ENCODE measurements around the gene TUT7. TPM values are rescaled to one million over a fixed set of nuclear protein-coding genes. Genes with fewer than 3 reads are reported as not detected.
"Not testable (repeated sequence)": the region's sequence is repeated elsewhere in the genome, so short reads cannot be mapped to it uniquely, and the experiment has no call there.

Gene TUT7
- total RNA-seq, 1 experiment from 2014 or later, result 21.3 TPM

GRCh38 chr9:86350006-86350760 lies 4.0 kb downstream of the TUT7 start:
- no peak for DNase-seq (ENCODE audit: low read depth)

GRCh38 chr9:86349271-86349670 lies 4.9 kb downstream of the TUT7 start:
- DNase-seq (ENCODE audit: low read depth), result peak; percentile 33

- DNase-seq (ENCODE audit: low read depth), result no peak
Measured at GRCh38 chr9:86347991-86348390, 6.2 kb downstream of the TUT7 start.

- DNase-seq (ENCODE audit: low read depth), result no peak
Measured at GRCh38 chr9:86344818-86345217, 9.4 kb downstream of the TUT7 start.

- no peak for DNase-seq (ENCODE audit: low read depth)
Measured at GRCh38 chr9:86342269-86342668, 11.9 kb downstream of the TUT7 start.

- peak; percentile 17 for DNase-seq (ENCODE audit: low read depth)
Measured at GRCh38 chr9:86341007-86341491, 13.2 kb downstream of the TUT7 start.

- no peak for DNase-seq (ENCODE audit: low read depth)
Measured at GRCh38 chr9:86340356-86341006, 13.7 kb downstream of the TUT7 start.

GRCh38 chr9:86337469-86338108 lies 16.6 kb downstream of the TUT7 start:
- DNase-seq (ENCODE audit: low read depth), result no peak

- DNase-seq (ENCODE audit: low read depth), result no peak
Measured at GRCh38 chr9:86336058-86336457, 18.2 kb downstream of the TUT7 start.

GRCh38 chr9:86333651-86334050 lies 20.6 kb downstream of the TUT7 start:
- DNase-seq (ENCODE audit: low read depth), result no peak

- no peak for DNase-seq (ENCODE audit: low read depth)
Measured at GRCh38 chr9:86330186-86330585, 24.0 kb downstream of the TUT7 start.

GRCh38 chr9:86329649-86330048 lies 24.6 kb downstream of the TUT7 start:
- peak; percentile 12 for DNase-seq (ENCODE audit: low read depth)

- no peak for DNase-seq (ENCODE audit: low read depth)
Measured at GRCh38 chr9:86328156-86328555, 26.1 kb downstream of the TUT7 start.

GRCh38 chr9:86326536-86326935 lies 27.7 kb downstream of the TUT7 start:
- DNase-seq (ENCODE audit: low read depth), result no peak

GRCh38 chr9:86324901-86325300 lies 29.3 kb downstream of the TUT7 start:
- no peak for DNase-seq (ENCODE audit: low read depth)

GRCh38 chr9:86324308-86324707 lies 29.9 kb downstream of the TUT7 start:
- DNase-seq (ENCODE audit: low read depth), result peak; percentile 18

GRCh38 chr9:86322973-86323644 lies 31.1 kb downstream of the TUT7 start:
- peak; percentile 85 for DNase-seq (ENCODE audit: low read depth)

- DNase-seq (ENCODE audit: low read depth), result peak; percentile 93
Measured at GRCh38 chr9:86321373-86321772, 32.8 kb downstream of the TUT7 start.

- no peak for DNase-seq (ENCODE audit: low read depth)
Measured at GRCh38 chr9:86318187-86318586, 36.0 kb downstream of the TUT7 start.

- DNase-seq (ENCODE audit: low read depth), result no peak
Measured at GRCh38 chr9:86315078-86315477, 39.1 kb downstream of the TUT7 start.

- not testable (repeated sequence) for DNase-seq (ENCODE audit: low read depth)
Measured at GRCh38 chr9:86312959-86313358, 41.3 kb downstream of the TUT7 start.

- no peak for DNase-seq (ENCODE audit: low read depth)
Measured at GRCh38 chr9:86308687-86309086, 45.5 kb downstream of the TUT7 start.

All from M059J (cell line).